Activated CD4-positive, alpha-beta T cell treated with anti-CD3 and anti-CD28 coated beads, Interleukin-2, amount 50 U/mL, for 1 hour (primary cell): ENCODE measurements around the gene GRIK5.
"Not testable (repeated sequence)": the region's sequence is repeated elsewhere in the genome, so short reads cannot be mapped to it uniquely, and the experiment has no call there.

Experiments used
- DNase-seq: peaks from one replicate; pipeline ENCODE4 v3.0.0-alpha.2; 2020

The GRIK5 gene

GRCh38 chr19:42069619-42070351, at the start of gene GRIK5:
Gene GRIK5, minus strand, starts transcription at chr19:42070206. Its CDS starts 4,436 bp downstream, at chr19:42065770.
- no peak for DNase-seq

- no peak for DNase-seq
Measured at GRCh38 chr19:42117076-42117475, 47.1 kb upstream of the GRIK5 start.

GRCh38 chr19:42116308-42117075, 46.5 kb upstream of the GRIK5 start:
- no peak for DNase-seq

- DNase-seq: no peak
Measured at GRCh38 chr19:42115705-42116104, 45.7 kb upstream of the GRIK5 start.

GRCh38 chr19:42115219-42115618, 45.2 kb upstream of the GRIK5 start:
- DNase-seq: no peak

- no peak for DNase-seq
Measured at GRCh38 chr19:42114412-42114811, 44.4 kb upstream of the GRIK5 start.

- DNase-seq: no peak
Measured at GRCh38 chr19:42113641-42114348, 43.8 kb upstream of the GRIK5 start.

- DNase-seq: no peak
Measured at GRCh38 chr19:42111811-42112210, 41.8 kb upstream of the GRIK5 start.

GRCh38 chr19:42111384-42111783, 41.4 kb upstream of the GRIK5 start:
- no peak for DNase-seq

GRCh38 chr19:42110658-42111057, 40.7 kb upstream of the GRIK5 start:
- no peak for DNase-seq

- DNase-seq: no peak
Measured at GRCh38 chr19:42109896-42110295, 39.9 kb upstream of the GRIK5 start.

- DNase-seq: peak; percentile 91
Measured at GRCh38 chr19:42108527-42109389, 38.8 kb upstream of the GRIK5 start.

GRCh38 chr19:42105368-42105767, 35.4 kb upstream of the GRIK5 start:
- DNase-seq: no peak

- DNase-seq: no peak
Measured at GRCh38 chr19:42102877-42103276, 32.9 kb upstream of the GRIK5 start.

- DNase-seq: not testable (repeated sequence)
Measured at GRCh38 chr19:42100241-42100640, 30.2 kb upstream of the GRIK5 start.

- no peak for DNase-seq
Measured at GRCh38 chr19:42099336-42099925, 29.4 kb upstream of the GRIK5 start.

GRCh38 chr19:42098781-42099180, 28.8 kb upstream of the GRIK5 start:
- no peak for DNase-seq

GRCh38 chr19:42097461-42097860, 27.5 kb upstream of the GRIK5 start:
- no peak for DNase-seq

- DNase-seq: no peak
Measured at GRCh38 chr19:42096255-42096837, 26.3 kb upstream of the GRIK5 start.

GRCh38 chr19:42095814-42096230, 25.8 kb upstream of the GRIK5 start:
- no peak for DNase-seq

- DNase-seq: no peak
Measured at GRCh38 chr19:42095142-42095813, 25.3 kb upstream of the GRIK5 start.
